Natural killer cell (primary cell): ENCODE measurements around the gene MISFA. TPM values are rescaled to one million over a fixed set of nuclear protein-coding genes. Genes with fewer than 3 reads are reported as not detected.

Experiments
- ATAC-seq, 3 donors: fragments of 150-1000 bp in 2 of 3; fragments of 200-7000 bp in 1 of 3; cut with Tn5 transposase; 1 replicate in 1 of 3; 2 replicates in 2 of 3; pipeline ENCODE4 v1.10.0; 2021; ENCODE audit warnings: mild to moderate bottlenecking in 2 of 3, moderate library complexity in 2 of 3
- DNase-seq, 2 donors: peaks; one replicate each; pipeline versions ENCODE4 v3.0.0 to v3.0.0-alpha.2; 2013 to 2021; ENCODE audit warnings: mixed read lengths in 1 of 2
- H3K27ac ChIP-seq: one replicate; pipeline ENCODE4 v1.5.1; 2013; ENCODE audit warnings: mild to moderate bottlenecking, low read length
- H3K27me3 ChIP-seq: one replicate; pipeline ENCODE4 v1.6.1; 2013; ENCODE audit warnings: low read length; ENCODE audit not compliant: control insufficient read depth, insufficient read depth
- H3K36me3 ChIP-seq: one replicate; pipeline ENCODE4 v1.6.1; 2013; ENCODE audit warnings: low read length; ENCODE audit not compliant: control insufficient read depth, insufficient read depth
- H3K4me1 ChIP-seq: one replicate; pipeline ENCODE4 v1.6.1; 2013; ENCODE audit warnings: low read length; ENCODE audit not compliant: control insufficient read depth, insufficient read depth
- H3K4me3 ChIP-seq: one replicate; pipeline ENCODE4 v1.5.1; 2013; ENCODE audit warnings: low read length
- H3K9me3 ChIP-seq: one replicate; pipeline ENCODE4 v1.6.1; 2013; ENCODE audit warnings: low read length; ENCODE audit not compliant: control insufficient read depth, insufficient read depth
- H3K27ac Mint-ChIP-seq, 2 donors: one replicate each; pipeline ENCODE4 v1.8.0; 2022; ENCODE audit warnings: mild to moderate bottlenecking in 2 of 2, mixed read lengths in 2 of 2, moderate library complexity in 1 of 2
- H3K27me3 Mint-ChIP-seq, 2 donors: one replicate each; pipeline ENCODE4 v1.8.0; 2022; ENCODE audit warnings: low read depth in 2 of 2, mixed read lengths in 2 of 2
- H3K36me3 Mint-ChIP-seq: one replicate; pipeline ENCODE4 v1.8.0; 2022; ENCODE audit warnings: mixed read lengths
- H3K4me1 Mint-ChIP-seq, 2 donors: one replicate each; pipeline ENCODE4 v1.8.0; 2022; ENCODE audit warnings: mixed read lengths in 2 of 2
- H3K4me3 Mint-ChIP-seq: one replicate; pipeline ENCODE4 v1.8.0; 2022; ENCODE audit warnings: mild to moderate bottlenecking, moderate library complexity, mixed read lengths
- H3K9me3 Mint-ChIP-seq, 2 donors: one replicate each; pipeline ENCODE4 v1.8.0; 2022; ENCODE audit warnings: mixed read lengths in 2 of 2
- WGBS: methylation state at CpG from one replicate; pipeline ENCODE4 v1.1.7; 2013; ENCODE audit warnings: missing lambda C conversion rate; ENCODE audit not compliant: insufficient coverage; 5-methylcytosine and 5-hydroxymethylcytosine counted together
- intact Hi-C: fragments of 100-400 bp; cut with micrococcal nuclease; formaldehyde crosslinking; loops from one replicate; pipeline ENCODE4 v1.14.2; 2022
- total RNA-seq, 4 donors: library from RNA; stranded (reverse); fragments of 120-200 nt in 1 of 4; gene quantifications; one replicate each; pipeline versions ENCODE4 v1.2.3 to v1.2.4, GENCODE V29; 2013 to 2022
- TF ChIP-seq, protein P1 (sequence below): fragments of 200-600 bp; IDR thresholded peaks from one replicate; pipeline ENCODE4 v1.8.0; 2022; ENCODE audit warnings: antibody characterized with exemption

The MISFA gene
- 1 to 10 TPM; 2.2 to 3.5 (median 2.2) TPM for total RNA-seq
- 1.6 TPM for total RNA-seq (2013)

DNA sequence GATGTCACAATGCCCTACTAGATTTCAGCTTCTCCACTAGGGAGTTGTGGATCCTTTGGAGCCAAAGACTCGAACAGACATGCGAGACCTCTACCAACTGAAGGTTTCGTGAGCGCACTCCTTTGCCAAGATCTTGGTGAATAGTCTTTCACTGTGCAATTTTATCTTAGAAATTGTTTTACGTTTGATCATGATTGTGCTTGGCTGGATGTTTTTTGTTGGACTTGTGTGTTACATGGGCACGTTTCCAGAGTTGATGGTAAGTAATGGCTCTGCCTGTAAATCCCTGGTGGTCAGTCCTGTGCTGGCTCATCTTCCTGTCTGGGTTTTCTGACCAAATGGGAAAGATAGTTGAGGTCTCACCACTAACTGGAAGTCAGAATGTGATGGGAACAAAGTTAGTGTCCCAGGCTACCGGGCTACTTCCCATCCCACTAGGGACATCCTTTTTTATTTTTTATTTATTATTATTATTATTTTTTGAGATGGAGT lies at the start of gene MISFA:
TSS of gene MISFA (plus strand) at position 51 of the 492 bp plus-strand sequence. CDS start at position 191, 140 bp downstream.
- Mint-ChIP-seq H3K9me3 (no peaks in the 10 kb centered on the region), H3K4me3 (no peak within 1 kb of the TSS), H3K4me1 (no peaks in the 10 kb centered on the region), H3K27ac (no peak within 1 kb of the TSS), H3K27me3 (no peaks in the 10 kb centered on the region), H3K36me3 (no peaks in the 10 kb centered on the region)
- ATAC-seq (no peak), DNase-seq (no peak)
- intact Hi-C loops = no loop called here
- H3K4me3 ChIP-seq = no peak within 1 kb of the TSS
- H3K36me3 ChIP-seq = no peaks in the 10 kb centered on the region
- no peak within 1 kb of the TSS for H3K27ac ChIP-seq
- TF ChIP-seq, protein P1, sequence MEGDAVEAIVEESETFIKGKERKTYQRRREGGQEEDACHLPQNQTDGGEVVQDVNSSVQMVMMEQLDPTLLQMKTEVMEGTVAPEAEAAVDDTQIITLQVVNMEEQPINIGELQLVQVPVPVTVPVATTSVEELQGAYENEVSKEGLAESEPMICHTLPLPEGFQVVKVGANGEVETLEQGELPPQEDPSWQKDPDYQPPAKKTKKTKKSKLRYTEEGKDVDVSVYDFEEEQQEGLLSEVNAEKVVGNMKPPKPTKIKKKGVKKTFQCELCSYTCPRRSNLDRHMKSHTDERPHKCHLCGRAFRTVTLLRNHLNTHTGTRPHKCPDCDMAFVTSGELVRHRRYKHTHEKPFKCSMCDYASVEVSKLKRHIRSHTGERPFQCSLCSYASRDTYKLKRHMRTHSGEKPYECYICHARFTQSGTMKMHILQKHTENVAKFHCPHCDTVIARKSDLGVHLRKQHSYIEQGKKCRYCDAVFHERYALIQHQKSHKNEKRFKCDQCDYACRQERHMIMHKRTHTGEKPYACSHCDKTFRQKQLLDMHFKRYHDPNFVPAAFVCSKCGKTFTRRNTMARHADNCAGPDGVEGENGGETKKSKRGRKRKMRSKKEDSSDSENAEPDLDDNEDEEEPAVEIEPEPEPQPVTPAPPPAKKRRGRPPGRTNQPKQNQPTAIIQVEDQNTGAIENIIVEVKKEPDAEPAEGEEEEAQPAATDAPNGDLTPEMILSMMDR = no peak
- H3K4me1 ChIP-seq = no peaks in the 10 kb centered on the region
- H3K9me3 ChIP-seq = no peaks in the 10 kb centered on the region
- H3K27me3 ChIP-seq = no peaks in the 10 kb centered on the region
- WGBS = 97% methylated on average over 6 of the region's 7 CpGs

DNA sequence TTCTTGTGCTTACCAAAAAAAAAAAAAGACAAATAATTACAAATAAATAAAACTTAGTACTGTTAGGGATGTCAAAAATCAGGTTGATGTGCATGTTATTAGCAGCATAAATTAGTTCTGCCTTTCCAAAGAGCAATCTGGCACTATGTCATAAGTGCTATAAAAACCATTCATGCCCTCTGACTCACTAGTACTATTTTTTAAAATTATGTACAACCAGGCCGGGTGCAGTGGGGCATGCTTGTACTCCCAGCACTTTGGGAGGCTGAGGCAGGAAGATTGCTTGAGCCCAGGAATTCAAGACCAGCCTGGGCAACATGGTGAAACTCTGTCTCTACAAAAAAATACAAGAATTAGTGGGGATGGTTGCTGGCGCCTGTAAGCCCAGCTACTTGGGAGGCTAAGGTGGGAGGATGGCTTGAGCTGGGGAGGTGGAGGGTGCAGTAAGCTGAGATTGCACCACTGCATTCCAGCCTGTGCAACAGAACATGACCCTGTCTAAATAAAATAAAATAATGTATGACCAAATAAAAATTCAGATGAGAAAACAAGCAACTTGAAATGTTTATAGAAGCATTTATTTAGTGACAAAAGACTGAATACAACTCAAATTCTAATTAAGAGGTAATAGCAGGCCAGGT lies 36.4 kb upstream of the MISFA start:
- no peak overlapping the region for H3K4me3 Mint-ChIP-seq
- no peak overlapping the region for H3K27ac Mint-ChIP-seq

DNA sequence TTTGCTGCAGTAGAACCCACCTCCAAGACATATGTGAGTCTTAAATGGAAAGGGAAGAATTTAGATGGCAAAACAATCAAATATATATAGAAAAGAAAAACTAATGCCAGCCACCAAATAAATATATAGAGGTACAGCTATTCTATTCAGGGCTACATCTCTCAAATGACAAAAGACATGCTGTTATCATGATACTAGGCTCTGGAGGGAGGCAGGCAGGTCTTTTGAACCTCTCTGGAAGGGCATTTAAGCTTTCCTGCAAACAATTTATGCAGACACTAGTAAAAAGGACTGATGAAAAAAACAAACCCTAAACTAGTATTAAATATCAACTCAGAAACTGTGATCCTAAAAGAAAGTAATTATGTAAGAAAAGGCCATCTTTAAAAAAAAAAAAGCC lies 35.4 kb upstream of the MISFA start:
- Histone ChIP-seq H3K9me3 (no peaks in the 10 kb centered on the region), H3K27ac (no peak overlapping the region), H3K4me3 (no peak overlapping the region), H3K27me3 (no peaks in the 10 kb centered on the region), H3K36me3 (peaks cover 25% of the 10 kb centered on the region), H3K4me1 (no peaks in the 10 kb centered on the region)
- intact Hi-C loops = no loop called here
- no peak for DNase-seq
- Mint-ChIP-seq H3K4me1 (no peaks in the 10 kb centered on the region), H3K27me3 (no peaks in the 10 kb centered on the region), H3K9me3 (no peaks in the 10 kb centered on the region), H3K4me3 (no peak overlapping the region), H3K27ac (peak overlapping the region in 1 of 2 donors; percentile 45), H3K36me3 (no peaks in the 10 kb centered on the region)
- ATAC-seq = no peak
- TF ChIP-seq, protein P1 = no peak

More for the DNA sequence above, 36.4 kb upstream of the MISFA start:
- no peaks in the 10 kb centered on the region for H3K27me3 Mint-ChIP-seq
- H3K4me1 Mint-ChIP-seq = no peaks in the 10 kb centered on the region
- TF ChIP-seq, protein P1 = no peak
- H3K27ac ChIP-seq = no peak overlapping the region
- no peaks in the 10 kb centered on the region for H3K9me3 Mint-ChIP-seq
- WGBS = 97% methylated on average over 2 of the region's 2 CpGs
- H3K36me3 Mint-ChIP-seq = peaks cover under 1% of the 10 kb centered on the region
- no peak for DNase-seq
- no peaks in the 10 kb centered on the region for H3K9me3 ChIP-seq
- H3K27me3 ChIP-seq = no peaks in the 10 kb centered on the region
- intact Hi-C loops = no loop called here
- H3K4me3 ChIP-seq = no peak overlapping the region
- H3K4me1 ChIP-seq = no peaks in the 10 kb centered on the region
- H3K36me3 ChIP-seq = peaks cover 25% of the 10 kb centered on the region
- no peak for ATAC-seq

DNA sequence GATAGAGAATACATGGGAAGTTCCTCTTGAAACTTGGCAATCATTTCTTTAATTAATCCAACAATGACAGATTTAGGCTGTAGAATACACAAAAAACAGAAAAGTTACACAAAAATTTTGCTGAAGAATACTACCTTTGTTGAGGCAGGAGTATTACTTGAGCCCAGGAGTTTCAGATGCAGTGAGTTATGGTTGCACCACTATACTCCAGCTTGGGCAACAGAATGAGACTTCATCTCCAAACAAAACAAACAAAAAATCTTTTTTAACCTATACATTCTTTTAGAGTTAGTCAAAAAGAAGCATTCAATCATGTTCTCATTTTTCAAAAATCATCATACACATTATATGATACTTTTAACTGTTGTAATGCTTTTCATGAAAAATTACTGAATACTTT lies 33.2 kb upstream of the MISFA start:
- DNase-seq (no peak), ATAC-seq (no peak)
- H3K27ac ChIP-seq = no peak overlapping the region
- TF ChIP-seq, protein P1 = no peak
- no peak overlapping the region for H3K4me3 ChIP-seq
- H3K27me3 Mint-ChIP-seq = no peaks in the 10 kb centered on the region
- H3K4me1 Mint-ChIP-seq = peaks cover 0 to 3% of the 10 kb centered on the region in 2 donors
- H3K27ac Mint-ChIP-seq = no peak overlapping the region
- H3K27me3 ChIP-seq = no peaks in the 10 kb centered on the region
- no peaks in the 10 kb centered on the region for H3K9me3 Mint-ChIP-seq
- no peaks in the 10 kb centered on the region for H3K36me3 Mint-ChIP-seq
- H3K36me3 ChIP-seq = peaks cover 35% of the 10 kb centered on the region
- H3K4me3 Mint-ChIP-seq = no peak overlapping the region
- no peaks in the 10 kb centered on the region for H3K4me1 ChIP-seq
- intact Hi-C loops = no loop called here
- H3K9me3 ChIP-seq = no peaks in the 10 kb centered on the region
